Vagina (tissue), 2 donors: ENCODE data around the gene B4GALT3. TPM values are rescaled to one million over a fixed set of nuclear protein-coding genes. Genes with fewer than 3 reads are reported as not detected.
"Not testable (repeated sequence)": the region's sequence is repeated elsewhere in the genome, so short reads cannot be mapped to it uniquely, and the experiment has no call there.

Experiments
- DNase-seq, 2 donors: peaks; one replicate each; pipeline ENCODE4 v3.0.0-alpha.2; 2017; ENCODE audit errors: extremely low spot score in 2 of 2
- H3K27ac ChIP-seq: fragments of 200-600 bp; sonication (generic); one replicate; pipeline ENCODE4 v1.5.1; 2019
- H3K27me3 ChIP-seq: fragments of 200-600 bp; sonication (generic); one replicate; pipeline ENCODE4 v1.5.1; 2019
- H3K36me3 ChIP-seq, 2 donors: fragments of 200-600 bp; sonication (generic); one replicate each; pipeline ENCODE4 v1.5.1; 2017 to 2019
- H3K4me1 ChIP-seq: fragments of 200-600 bp; sonication (generic); one replicate; pipeline ENCODE4 v1.5.1; 2019
- H3K4me3 ChIP-seq, 2 donors: fragments of 200-600 bp; sonication (generic); 1 replicate in 1 of 2; 2 replicates in 1 of 2; pipeline ENCODE4 v1.5.1; 2016 to 2019
- H3K9me3 ChIP-seq: fragments of 200-600 bp; sonication (generic); one replicate; pipeline ENCODE4 v1.5.1; 2019
- POLR2A ChIP-seq, 2 donors: fragments of 450-650 bp; IDR thresholded peaks; one replicate each; pipeline ENCODE4 v1.6.1; 2017; ENCODE audit warnings: antibody characterized with exemption in 2 of 2, mild to moderate bottlenecking in 2 of 2, moderate library complexity in 2 of 2
- POLR2AphosphoS5 ChIP-seq, 2 donors: sonication (generic); formaldehyde crosslinking; IDR thresholded peaks; one replicate each; pipeline ENCODE4 v1.9.0; 2017; ENCODE audit warnings: antibody characterized with exemption in 2 of 2, mild to moderate bottlenecking in 2 of 2, low read depth in 1 of 2; ENCODE audit not compliant: insufficient read depth in 1 of 2
- intact Hi-C: fragments of 100-400 bp; cut with DNase I; formaldehyde crosslinking; loops from one replicate; pipeline ENCODE4 v1.15.1; 2023
- total RNA-seq: library from RNA; depleted of rRNA; stranded (reverse); fragments of >200 nt; gene quantifications from one replicate; pipeline ENCODE4 v1.2.3, GENCODE V29; 2016
- TF ChIP-seq, protein P1 (sequence below), 3 experiments: fragments of 450-650 bp in 2 of 3; fragments of 200-600 bp in 1 of 3; sonication (generic) in 1 of 3; IDR thresholded peaks; one replicate each; pipeline ENCODE4 v1.5.1; 2017 to 2019; ENCODE audit warnings: antibody characterized with exemption in 3 of 3, mild to moderate bottlenecking in 2 of 3, moderate library complexity in 2 of 3

The B4GALT3 gene
- total RNA-seq, 1 donor from 2014 or later = 16.2 TPM

DNA sequence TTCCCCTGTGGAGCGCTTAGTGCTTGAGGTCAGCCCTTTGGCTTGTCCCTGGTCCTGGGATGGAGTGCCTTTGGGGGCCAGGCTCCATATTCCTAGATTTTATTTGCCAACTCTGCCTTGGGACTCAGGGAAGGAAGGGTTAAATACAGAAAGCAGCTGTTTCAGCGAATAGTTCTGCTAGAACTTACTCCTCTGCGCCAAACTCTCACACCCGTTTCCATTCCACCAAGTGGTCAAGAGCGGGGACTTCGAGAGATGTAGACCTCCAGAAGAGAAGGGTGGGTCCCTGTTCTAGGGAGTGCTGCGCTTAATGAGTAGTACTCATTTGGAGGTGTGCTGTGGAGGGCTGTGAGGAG, 47.8 kb upstream of the B4GALT3 start:
- peaks cover 30% of the 10 kb centered on the region for H3K4me1 ChIP-seq
- TF ChIP-seq POLR2A (IDR thresholded peaks at IDR 0.05) (no peak), POLR2AphosphoS5 (IDR thresholded peaks at IDR 0.05; ENCODE audit: insufficient read depth in 1 of 2, low read depth in 1 of 2) (no peak)
- TF ChIP-seq, protein P1, sequence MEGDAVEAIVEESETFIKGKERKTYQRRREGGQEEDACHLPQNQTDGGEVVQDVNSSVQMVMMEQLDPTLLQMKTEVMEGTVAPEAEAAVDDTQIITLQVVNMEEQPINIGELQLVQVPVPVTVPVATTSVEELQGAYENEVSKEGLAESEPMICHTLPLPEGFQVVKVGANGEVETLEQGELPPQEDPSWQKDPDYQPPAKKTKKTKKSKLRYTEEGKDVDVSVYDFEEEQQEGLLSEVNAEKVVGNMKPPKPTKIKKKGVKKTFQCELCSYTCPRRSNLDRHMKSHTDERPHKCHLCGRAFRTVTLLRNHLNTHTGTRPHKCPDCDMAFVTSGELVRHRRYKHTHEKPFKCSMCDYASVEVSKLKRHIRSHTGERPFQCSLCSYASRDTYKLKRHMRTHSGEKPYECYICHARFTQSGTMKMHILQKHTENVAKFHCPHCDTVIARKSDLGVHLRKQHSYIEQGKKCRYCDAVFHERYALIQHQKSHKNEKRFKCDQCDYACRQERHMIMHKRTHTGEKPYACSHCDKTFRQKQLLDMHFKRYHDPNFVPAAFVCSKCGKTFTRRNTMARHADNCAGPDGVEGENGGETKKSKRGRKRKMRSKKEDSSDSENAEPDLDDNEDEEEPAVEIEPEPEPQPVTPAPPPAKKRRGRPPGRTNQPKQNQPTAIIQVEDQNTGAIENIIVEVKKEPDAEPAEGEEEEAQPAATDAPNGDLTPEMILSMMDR (IDR thresholded peaks at IDR 0.05) = no peak
- intact Hi-C loops = loop anchor here (5.0 kb wide), 1 partner anchor 157 kb away; no protein-coding TSS in a partner anchor
- H3K27ac ChIP-seq = peak overlapping the region; percentile 80
- no peak overlapping the region for H3K4me3 ChIP-seq
- H3K36me3 ChIP-seq = peaks cover 0 to 15% of the 10 kb centered on the region in 2 donors
- H3K9me3 ChIP-seq = no peaks in the 10 kb centered on the region
- H3K27me3 ChIP-seq = no peaks in the 10 kb centered on the region
- no peak for DNase-seq

DNA sequence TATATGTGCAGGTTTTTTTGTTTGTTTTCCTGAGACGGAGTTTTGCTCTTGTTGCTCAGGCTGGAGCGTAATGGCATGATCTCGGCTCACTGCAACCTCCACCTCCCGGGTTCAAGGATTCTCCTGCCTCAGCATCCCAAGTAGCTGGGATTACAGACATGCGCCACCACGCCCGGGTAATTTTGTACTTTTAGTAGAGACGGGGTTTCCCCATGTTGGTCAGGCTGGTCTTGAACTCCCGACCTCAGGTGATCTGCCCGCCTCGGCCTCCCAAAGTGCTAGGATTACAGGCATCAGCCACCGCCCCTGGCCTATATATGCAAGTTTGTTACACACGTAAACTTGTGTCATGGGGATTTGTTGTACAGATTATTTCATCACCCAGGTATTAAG, 47.4 kb upstream of the B4GALT3 start:
- H3K4me3 ChIP-seq, H3K27me3 ChIP-seq, H3K9me3 ChIP-seq, H3K27ac ChIP-seq, DNase-seq: not testable (repeated sequence)
- Histone ChIP-seq H3K4me1 (peaks cover 30% of the 10 kb centered on the region), H3K36me3 (peaks cover 0 to 15% of the 10 kb centered on the region in 2 donors)
- intact Hi-C loops = loop anchor here (5.0 kb wide), 1 partner anchor 158 kb away; no protein-coding TSS in a partner anchor

DNA sequence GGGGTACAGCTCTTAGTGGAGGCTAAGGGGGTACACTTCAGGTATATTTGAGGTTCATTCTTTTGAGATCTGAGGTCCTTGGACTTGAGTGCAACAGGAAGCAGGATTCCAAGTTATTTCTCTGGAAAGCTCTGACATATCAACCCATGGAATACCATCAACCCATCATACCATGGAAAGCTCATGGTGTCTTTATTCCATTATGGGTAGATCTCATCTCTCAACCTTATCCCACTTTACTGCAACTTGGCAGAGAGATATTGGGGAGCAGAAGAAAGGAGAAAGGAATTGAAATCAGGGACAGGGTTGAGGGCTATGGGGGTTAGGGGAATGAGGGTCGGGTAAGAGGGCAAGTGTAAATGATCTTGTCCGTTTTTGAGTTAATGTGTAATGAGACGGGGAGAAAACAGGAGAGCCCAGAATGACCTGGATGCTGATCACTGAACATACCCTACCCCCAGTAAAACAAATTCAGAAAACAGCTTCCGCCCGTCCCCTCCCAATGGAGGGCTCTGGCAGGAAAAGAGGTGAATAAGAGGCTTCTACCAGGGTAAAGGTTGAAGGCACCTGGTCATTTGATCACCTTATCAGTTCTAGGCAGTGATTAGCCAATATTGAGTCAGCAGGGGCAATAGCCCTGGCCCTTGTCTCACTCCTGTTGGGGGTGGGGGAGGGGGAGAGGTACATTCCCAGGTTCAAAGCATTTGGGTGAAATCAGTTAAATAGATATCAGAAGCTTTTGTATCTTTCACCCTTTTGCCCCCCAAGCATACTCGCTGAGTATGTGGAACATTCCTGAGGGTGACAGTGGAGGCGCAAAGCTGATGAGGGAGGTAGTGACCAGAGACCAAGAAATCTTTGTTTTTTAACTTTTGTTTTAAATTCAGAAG, 46.7 kb upstream of the B4GALT3 start:
- intact Hi-C loops = no loop called here

DNA sequence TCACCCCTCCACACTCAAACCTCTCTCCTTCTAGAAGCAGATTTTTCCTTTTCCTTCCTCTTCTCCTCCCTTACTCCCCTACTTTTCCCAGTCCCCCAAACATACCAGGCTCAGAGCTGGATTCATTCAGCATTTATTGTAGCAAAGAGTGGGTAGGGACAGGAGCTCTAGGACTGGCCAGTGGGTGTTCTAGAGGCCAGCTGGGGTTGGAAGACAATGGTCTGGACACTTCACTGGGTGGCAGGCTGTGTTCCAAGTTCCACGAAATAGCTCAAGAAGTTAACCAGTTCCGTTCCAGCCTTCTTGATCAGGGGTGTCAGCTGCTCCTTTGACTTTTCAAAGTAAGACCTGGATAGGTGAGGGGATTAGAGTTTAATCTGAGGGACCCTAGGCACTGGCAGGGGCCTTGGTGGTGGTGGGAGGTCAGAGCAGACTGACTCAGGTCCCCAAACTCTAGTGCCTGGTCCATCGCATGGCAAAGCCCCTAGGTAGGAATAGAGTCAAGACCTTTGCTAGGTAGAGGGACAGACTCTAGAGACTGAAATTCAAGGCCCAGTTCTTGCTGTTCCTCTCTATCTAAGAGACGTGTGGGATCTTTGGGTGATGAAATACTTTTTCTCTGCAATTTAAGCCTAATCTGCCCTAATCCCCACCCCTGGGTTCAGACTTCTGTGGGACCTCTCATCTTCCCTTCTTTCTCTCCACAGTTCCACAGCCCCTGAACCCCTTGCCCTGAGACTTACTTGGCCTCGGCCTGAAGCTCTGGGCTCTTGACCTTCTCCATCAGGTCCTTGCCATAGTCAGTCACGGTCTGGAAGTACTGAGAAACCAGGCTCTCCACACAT, 45.1 kb upstream of the B4GALT3 start:
- H3K27ac ChIP-seq = no peak overlapping the region
- TF ChIP-seq, protein P1 (IDR thresholded peaks at IDR 0.05) = no peak
- TF ChIP-seq POLR2A (IDR thresholded peaks at IDR 0.05) (no peak), POLR2AphosphoS5 (IDR thresholded peaks at IDR 0.05; ENCODE audit: insufficient read depth in 1 of 2, low read depth in 1 of 2) (no peak)
- intact Hi-C loops = no loop called here
- H3K4me3 ChIP-seq = no peak overlapping the region
- DNase-seq = no peak
- H3K4me1 ChIP-seq = peaks cover 21% of the 10 kb centered on the region
- H3K36me3 ChIP-seq = no peaks in the 10 kb centered on the region
- H3K27me3 ChIP-seq = no peaks in the 10 kb centered on the region
- H3K9me3 ChIP-seq = no peaks in the 10 kb centered on the region

More for the DNA sequence above, 46.7 kb upstream of the B4GALT3 start:
- Histone ChIP-seq H3K36me3 (peaks cover 0 to 12% of the 10 kb centered on the region in 2 donors), H3K27ac (no peak overlapping the region), H3K4me1 (peaks cover 30% of the 10 kb centered on the region), H3K27me3 (no peaks in the 10 kb centered on the region), H3K4me3 (no peak overlapping the region), H3K9me3 (no peaks in the 10 kb centered on the region)
- no peak for DNase-seq
- TF ChIP-seq POLR2A (IDR thresholded peaks at IDR 0.05) (no peak), POLR2AphosphoS5 (IDR thresholded peaks at IDR 0.05; ENCODE audit: insufficient read depth in 1 of 2, low read depth in 1 of 2) (no peak)
- TF ChIP-seq, protein P1 (IDR thresholded peaks at IDR 0.05) = no peak

DNA sequence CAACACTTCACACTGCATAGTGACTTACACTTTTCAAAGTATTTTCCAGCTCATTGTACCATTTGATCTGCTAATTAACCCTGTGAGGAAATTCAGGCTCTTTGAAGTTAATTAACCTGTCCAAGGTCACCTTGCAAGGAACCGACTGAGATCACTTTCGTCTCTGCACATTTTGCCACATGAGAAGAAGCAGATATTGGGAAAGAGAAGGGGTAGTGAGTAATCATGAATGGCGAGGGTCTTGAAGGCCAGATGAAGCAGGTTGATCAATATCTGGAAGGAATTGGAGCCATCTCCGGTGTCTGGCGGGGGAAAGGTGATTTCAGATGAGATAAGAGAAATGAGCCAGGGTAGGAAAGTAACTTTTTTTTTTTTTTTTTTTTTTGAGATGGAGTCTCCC, 42.7 kb upstream of the B4GALT3 start:
- Histone ChIP-seq H3K27me3 (no peaks in the 10 kb centered on the region), H3K27ac (no peak overlapping the region), H3K9me3 (no peaks in the 10 kb centered on the region), H3K4me1 (peaks cover 2% of the 10 kb centered on the region), H3K4me3 (no peak overlapping the region), H3K36me3 (no peaks in the 10 kb centered on the region)
- intact Hi-C loops = no loop called here
- DNase-seq = no peak
- TF ChIP-seq POLR2A (IDR thresholded peaks at IDR 0.05) = no peak
- TF ChIP-seq POLR2AphosphoS5 (IDR thresholded peaks at IDR 0.05; ENCODE audit: insufficient read depth in 1 of 2, low read depth in 1 of 2) = no peak
- TF ChIP-seq, protein P1 (IDR thresholded peaks at IDR 0.05) = no peak
